OCI-LY7 (cell line): Measurements from ENCODE around the gene CLEC20A. TPM values are rescaled to one million over a fixed set of nuclear protein-coding genes. Genes with fewer than 3 reads are reported as not detected.

Source experiments
- BruUV-seq: library from RNA; stranded (reverse); fragments of 400-500 nt; replicated peaks from 2 replicates; lab custom pipeline; 2021; lab: Mats Ljungman, UMichigan
- CTCF ChIA-PET: fragments of 300-600 bp; sonication (Branson Sonifier 250); formaldehyde crosslinking; loops from one replicate; lab custom pipeline; 2022; ENCODE audit warnings: antibody characterized with exemption; ENCODE audit not compliant: unreplicated experiment; lab: Charles Lee
- POLR2A ChIA-PET: fragments of 300-600 bp; sonication (Branson Sonifier 250); formaldehyde crosslinking; loops from one replicate; lab custom pipeline; 2022; ENCODE audit warnings: antibody characterized with exemption; lab: Charles Lee
- DNase-seq: peaks from one replicate; pipeline ENCODE4 v3.0.0-alpha.2; 2015; ENCODE audit warnings: low spot score
- H2AFZ ChIP-seq: fragments of 200-600 bp; sonication (generic), shearing (Covaris generic); 2 replicates; pipeline ENCODE4 v1.6.1; 2014; ENCODE audit warnings: mild to moderate bottlenecking, antibody characterized with exemption, low read length, moderate library complexity
- H3K27ac ChIP-seq: fragments of 200-600 bp; sonication (generic); 2 replicates; pipeline ENCODE4 v1.5.1; 2014; ENCODE audit warnings: mixed run types, low read depth, mild to moderate bottlenecking, moderate library complexity, low read length, inconsistent platforms; ENCODE audit not compliant: poor library complexity, severe bottlenecking
- H3K36me3 ChIP-seq: fragments of 200-600 bp; sonication (generic); 2 replicates; pipeline ENCODE4 v1.6.1; 2014; ENCODE audit warnings: mild to moderate bottlenecking, antibody characterized with exemption, low read length, moderate library complexity, mixed read lengths; ENCODE audit not compliant: insufficient read depth
- H3K4me1 ChIP-seq: fragments of 200-600 bp; sonication (generic); 2 replicates; pipeline ENCODE4 v1.5.1; 2014; ENCODE audit warnings: mild to moderate bottlenecking, low read length; ENCODE audit not compliant: insufficient read depth, poor library complexity, severe bottlenecking
- H3K4me2 ChIP-seq: fragments of 200-600 bp; sonication (generic); 2 replicates; pipeline ENCODE4 v1.6.1; 2014; ENCODE audit warnings: mild to moderate bottlenecking, low read length
- H3K4me3 ChIP-seq: fragments of 200-600 bp; sonication (generic); 2 replicates; pipeline ENCODE4 v1.5.1; 2014; ENCODE audit warnings: mild to moderate bottlenecking, low read depth, low read length; ENCODE audit not compliant: poor library complexity, severe bottlenecking
- H3K79me2 ChIP-seq: fragments of 200-600 bp; sonication (generic); 2 replicates; pipeline ENCODE4 v1.6.1; 2016; ENCODE audit warnings: low read depth, mild to moderate bottlenecking, low read length, moderate library complexity, mixed read lengths; ENCODE audit not compliant: insufficient read depth
- H3K9me2 ChIP-seq: fragments of 200-600 bp; sonication (generic); 2 replicates; pipeline ENCODE4 v1.6.1; 2016; ENCODE audit warnings: mild to moderate bottlenecking, low read length, mixed read lengths; ENCODE audit not compliant: insufficient read depth
- H3K9me3 ChIP-seq: fragments of 200-600 bp; sonication (generic); 2 replicates; pipeline ENCODE4 v1.6.1; 2014; ENCODE audit warnings: mild to moderate bottlenecking, mixed run types, low read length, mixed read lengths
- H4K20me1 ChIP-seq: fragments of 200-600 bp; sonication (generic); 2 replicates; pipeline ENCODE4 v1.6.1; 2014; ENCODE audit warnings: mild to moderate bottlenecking, antibody characterized with exemption, low read length, moderate library complexity, mixed read lengths; ENCODE audit not compliant: insufficient read depth
- CTCF ChIP-seq: fragments of 200-600 bp; sonication (generic); conservative IDR thresholded peaks from 2 replicates; pipeline ENCODE4 v1.5.1; 2014; ENCODE audit warnings: mild to moderate bottlenecking, antibody characterized with exemption, low read length, moderate library complexity, mixed read lengths
- EZH2phosphoT487 ChIP-seq: fragments of 200-600 bp; sonication (generic); IDR thresholded peaks from 2 replicates; pipeline ENCODE4 v1.6.1; 2018; ENCODE audit warnings: low read depth, borderline replicate concordance, mild to moderate bottlenecking, mixed run types, antibody characterized with exemption, low read length, moderate library complexity, mixed read lengths
- intact Hi-C: fragments of 100-400 bp; cut with micrococcal nuclease; formaldehyde crosslinking; loops from one replicate; pipeline ENCODE4 v1.10.0; 2022; ENCODE audit not compliant: unreplicated experiment
- total RNA-seq, 2 experiments: library from RNA; depleted of rRNA in 1 of 2; stranded (reverse); fragments of >200 nt in 1 of 2; shearing (Covaris generic) in 1 of 2; gene quantifications; 2 replicates each; pipeline ENCODE4 v1.2.3, GENCODE V29; 2014 to 2022

Gene CLEC20A
- total RNA-seq, 2 experiments from 2014 or later: not detected

DNA sequence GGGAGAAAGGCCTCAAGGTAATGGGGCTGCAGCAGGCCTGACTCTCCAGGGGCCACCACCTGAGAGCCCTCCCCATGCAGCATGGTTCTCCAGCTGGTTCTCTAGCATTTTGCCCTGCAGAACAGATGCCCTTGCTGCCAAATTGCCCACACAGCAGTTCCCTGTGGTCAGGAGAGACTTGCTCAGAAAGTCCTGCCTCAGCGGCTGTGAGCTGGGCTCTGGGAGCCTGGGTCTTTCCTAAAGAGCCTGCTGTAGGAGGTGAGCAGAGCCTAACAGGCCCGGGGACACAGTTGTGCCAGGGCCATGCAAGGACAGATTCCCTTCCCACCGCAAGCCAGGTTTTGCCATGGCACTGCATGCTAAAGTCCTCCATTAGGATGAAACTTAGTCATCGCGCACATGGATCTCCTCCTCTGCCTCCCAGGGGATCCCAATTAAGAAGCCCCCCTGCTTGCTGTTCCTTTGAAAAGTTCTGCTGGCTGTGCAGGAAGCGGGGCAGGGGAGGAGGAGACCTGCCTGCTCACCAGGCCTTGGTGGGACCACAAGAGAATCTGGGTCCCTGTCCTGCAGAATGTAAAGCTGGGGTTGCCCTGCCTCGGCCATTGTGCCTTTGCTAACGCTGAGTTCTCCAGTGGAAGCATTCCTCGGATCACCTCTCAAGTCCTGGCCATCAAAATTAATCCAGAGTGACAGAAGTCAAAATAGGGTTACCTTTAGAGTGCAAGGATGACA, 37.5 kb upstream of the CLEC20A start:
- no peak overlapping the region for H3K4me3 ChIP-seq
- H3K27ac ChIP-seq: no peak overlapping the region
- intact Hi-C loops: no loop called here
- no peak overlapping the region for H2AFZ ChIP-seq
- H3K4me1 ChIP-seq: no peaks in the 10 kb centered on the region
- no peaks in the 10 kb centered on the region for H3K9me3 ChIP-seq
- ChIA-PET CTCF (interaction anchor here (3.9 kb wide), 1 partner anchor 469 kb away, joined by 34 read pairs; no protein-coding TSS in a partner anchor), POLR2A (interaction anchor here (0.6 kb wide), 1 partner anchor 12 kb away, joined by 3 read pairs; no protein-coding TSS in a partner anchor)
- no TSS peak for BruUV-seq
- no peaks in the 10 kb centered on the region for H4K20me1 ChIP-seq
- TF ChIP-seq EZH2phosphoT487 (no peak), CTCF (no peak)
- no peaks in the 10 kb centered on the region for H3K79me2 ChIP-seq
- no peaks in the 10 kb centered on the region for H3K36me3 ChIP-seq
- DNase-seq: no peak
- H3K4me2 ChIP-seq: no peak overlapping the region
- no peaks in the 10 kb centered on the region for H3K9me2 ChIP-seq

DNA sequence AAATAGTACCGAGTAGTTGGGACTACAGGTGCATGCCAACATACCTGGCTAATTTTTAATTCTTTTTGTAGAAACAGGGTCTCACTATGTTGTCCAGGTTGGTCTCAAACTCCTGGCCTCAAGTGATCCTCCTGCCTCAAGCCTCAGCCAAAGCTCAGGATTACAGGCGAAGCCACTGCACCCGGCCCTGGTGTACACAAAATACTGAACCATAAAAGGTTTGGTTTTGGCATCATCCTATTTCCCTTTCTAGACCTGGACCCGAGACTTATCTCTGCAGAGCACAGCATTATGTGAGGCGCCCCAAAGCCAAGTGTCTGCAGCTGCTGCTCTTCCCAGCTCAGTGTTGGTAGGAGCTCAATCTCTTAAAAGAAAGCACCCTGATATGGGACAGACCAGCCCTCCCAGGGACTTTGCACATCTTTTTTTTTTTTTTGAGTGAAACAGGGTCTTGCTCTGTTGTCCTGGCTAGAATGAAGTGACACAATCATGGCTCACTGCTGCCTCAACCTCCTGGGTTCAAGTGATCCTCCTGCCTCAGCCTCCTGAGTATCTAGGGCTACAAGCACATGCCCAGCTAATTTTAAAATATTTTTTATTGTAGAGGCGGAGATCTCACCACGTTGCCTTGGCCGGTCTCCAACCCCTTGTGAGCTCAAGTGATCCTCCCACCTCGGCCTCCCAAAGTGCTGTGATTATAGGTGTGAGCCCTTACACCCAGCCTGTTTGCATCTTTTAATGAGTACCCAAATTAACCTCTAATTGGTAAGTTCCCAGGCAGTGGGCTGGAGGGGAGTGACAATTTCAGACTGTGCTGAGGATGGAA, 36.6 kb upstream of the CLEC20A start:
- H3K9me2 ChIP-seq: no peaks in the 10 kb centered on the region
- CTCF ChIA-PET: interaction anchor here (3.9 kb wide), 1 partner anchor 470 kb away, joined by 34 read pairs; no protein-coding TSS in a partner anchor
- BruUV-seq: no TSS peak
- no peak for DNase-seq
- POLR2A ChIA-PET: interaction anchor here (0.6 to 0.8 kb wide), 3 partner anchors 20 to 618 kb away, joined by 3 to 4 read pairs (median 3); no protein-coding TSS in a partner anchor
- no peaks in the 10 kb centered on the region for H3K9me3 ChIP-seq
- H3K4me1 ChIP-seq: no peaks in the 10 kb centered on the region
- intact Hi-C loops: loop anchor here (2.0 kb wide), 1 partner anchor 535 kb away; no protein-coding TSS in a partner anchor
- TF ChIP-seq CTCF (no peak), EZH2phosphoT487 (no peak)
- no peaks in the 10 kb centered on the region for H3K36me3 ChIP-seq
- H3K27ac ChIP-seq: no peak overlapping the region
- H3K4me3 ChIP-seq: no peak overlapping the region
- H3K79me2 ChIP-seq: no peaks in the 10 kb centered on the region
- H4K20me1 ChIP-seq: no peaks in the 10 kb centered on the region
- no peak overlapping the region for H3K4me2 ChIP-seq
- no peak overlapping the region for H2AFZ ChIP-seq
